ENCODE data around the gene B4GALT1. TPM values are rescaled to one million over a fixed set of nuclear protein-coding genes. Genes with fewer than 3 reads are reported as not detected.

B4GALT1 gene
- total RNA-seq, 2 experiments from 2014 or later, result 12.8 to 38.7 TPM

DNA sequence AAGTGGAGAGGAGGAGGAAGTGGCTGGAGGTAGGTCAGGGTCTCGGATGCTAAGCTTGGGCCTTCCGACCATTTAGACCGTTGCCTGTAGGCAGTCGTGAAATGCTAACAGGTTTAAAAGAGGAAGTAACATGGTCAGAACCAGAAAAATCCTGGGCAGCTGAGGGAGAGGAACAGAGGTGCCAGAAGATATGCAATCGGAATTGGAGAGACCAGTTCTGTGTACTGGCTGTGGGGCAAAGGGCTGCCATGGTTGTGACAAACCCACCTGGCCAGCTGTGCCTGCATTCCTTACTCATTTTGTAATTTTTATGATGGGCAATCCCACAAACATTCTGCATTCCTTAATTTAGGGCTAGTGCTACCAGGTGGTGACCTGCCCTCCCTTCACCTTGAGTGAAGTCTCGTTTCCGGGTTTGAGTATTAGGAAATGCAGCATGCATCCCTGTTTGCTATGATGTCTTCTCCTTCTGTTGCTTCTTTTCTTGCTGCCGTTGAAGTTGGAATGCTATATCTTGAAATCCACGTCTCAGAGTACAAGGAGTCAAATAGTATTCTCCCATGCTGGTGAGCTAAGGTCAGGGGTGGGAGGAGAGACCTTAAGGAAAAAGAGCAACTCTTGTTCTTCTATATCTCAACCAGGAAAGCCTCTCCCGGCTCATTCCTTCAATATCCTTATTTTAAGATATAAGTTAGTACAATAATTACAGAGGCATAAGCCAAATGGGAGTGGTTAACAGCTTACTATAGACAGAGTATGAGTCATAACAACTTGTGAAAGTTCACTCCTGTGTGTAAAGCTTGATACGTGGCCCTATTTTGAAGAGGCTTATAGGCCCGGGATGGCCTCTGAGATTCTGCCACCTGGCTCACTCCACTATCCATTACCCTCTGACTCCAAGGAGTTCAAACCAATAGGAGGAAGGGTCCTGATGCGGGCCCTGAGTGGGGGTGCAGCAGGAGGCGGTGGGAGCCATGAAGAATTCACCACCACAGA is 37.0 kb downstream of the B4GALT1 start:
- intact Hi-C loops (cut with micrococcal nuclease; ENCODE audit: unreplicated experiment), result no loop called here
- CTCF ChIA-PET (ENCODE audit: unreplicated experiment), result no interaction called here
- TF ChIP-seq, protein P1, sequence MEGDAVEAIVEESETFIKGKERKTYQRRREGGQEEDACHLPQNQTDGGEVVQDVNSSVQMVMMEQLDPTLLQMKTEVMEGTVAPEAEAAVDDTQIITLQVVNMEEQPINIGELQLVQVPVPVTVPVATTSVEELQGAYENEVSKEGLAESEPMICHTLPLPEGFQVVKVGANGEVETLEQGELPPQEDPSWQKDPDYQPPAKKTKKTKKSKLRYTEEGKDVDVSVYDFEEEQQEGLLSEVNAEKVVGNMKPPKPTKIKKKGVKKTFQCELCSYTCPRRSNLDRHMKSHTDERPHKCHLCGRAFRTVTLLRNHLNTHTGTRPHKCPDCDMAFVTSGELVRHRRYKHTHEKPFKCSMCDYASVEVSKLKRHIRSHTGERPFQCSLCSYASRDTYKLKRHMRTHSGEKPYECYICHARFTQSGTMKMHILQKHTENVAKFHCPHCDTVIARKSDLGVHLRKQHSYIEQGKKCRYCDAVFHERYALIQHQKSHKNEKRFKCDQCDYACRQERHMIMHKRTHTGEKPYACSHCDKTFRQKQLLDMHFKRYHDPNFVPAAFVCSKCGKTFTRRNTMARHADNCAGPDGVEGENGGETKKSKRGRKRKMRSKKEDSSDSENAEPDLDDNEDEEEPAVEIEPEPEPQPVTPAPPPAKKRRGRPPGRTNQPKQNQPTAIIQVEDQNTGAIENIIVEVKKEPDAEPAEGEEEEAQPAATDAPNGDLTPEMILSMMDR (conservative IDR thresholded peaks at IDR 0.05; ENCODE audit: low read length), result no peak
- no peak for TF ChIP-seq EZH2phosphoT487 (IDR thresholded peaks at IDR 0.05; ENCODE audit: borderline replicate concordance, low read depth, low read length)
- H3K4me1 ChIP-seq (ENCODE audit: insufficient read depth, low read length, poor library complexity, severe bottlenecking), result peaks cover 4% of the 10 kb centered on the region
- H3K9me3 ChIP-seq (ENCODE audit: low read length), result no peaks in the 10 kb centered on the region
- H3K27ac ChIP-seq (ENCODE audit: low read depth, low read length, poor library complexity, severe bottlenecking), result no peak overlapping the region
- H3K79me2 ChIP-seq (ENCODE audit: insufficient read depth, low read depth, low read length), result no peaks in the 10 kb centered on the region
- H4K20me1 ChIP-seq (ENCODE audit: insufficient read depth, low read length), result no peaks in the 10 kb centered on the region
- H3K9me2 ChIP-seq (ENCODE audit: insufficient read depth, low read length), result no peaks in the 10 kb centered on the region
- no peak overlapping the region for H3K4me2 ChIP-seq (ENCODE audit: low read length)
- peaks cover 57% of the 10 kb centered on the region for H3K36me3 ChIP-seq (ENCODE audit: insufficient read depth, low read length)
- no peak overlapping the region for H3K4me3 ChIP-seq (ENCODE audit: low read depth, low read length, poor library complexity, severe bottlenecking)
- POLR2A ChIA-PET, result interaction anchor here (1.4 kb wide), 1 partner anchor 22 kb away, joined by 3 read pairs; no protein-coding TSS in a partner anchor
- H2AFZ ChIP-seq (ENCODE audit: low read length), result no peak overlapping the region
- no TSS peak for BruUV-seq (replicated peaks)
- no peak for DNase-seq (ENCODE audit: low spot score)

DNA sequence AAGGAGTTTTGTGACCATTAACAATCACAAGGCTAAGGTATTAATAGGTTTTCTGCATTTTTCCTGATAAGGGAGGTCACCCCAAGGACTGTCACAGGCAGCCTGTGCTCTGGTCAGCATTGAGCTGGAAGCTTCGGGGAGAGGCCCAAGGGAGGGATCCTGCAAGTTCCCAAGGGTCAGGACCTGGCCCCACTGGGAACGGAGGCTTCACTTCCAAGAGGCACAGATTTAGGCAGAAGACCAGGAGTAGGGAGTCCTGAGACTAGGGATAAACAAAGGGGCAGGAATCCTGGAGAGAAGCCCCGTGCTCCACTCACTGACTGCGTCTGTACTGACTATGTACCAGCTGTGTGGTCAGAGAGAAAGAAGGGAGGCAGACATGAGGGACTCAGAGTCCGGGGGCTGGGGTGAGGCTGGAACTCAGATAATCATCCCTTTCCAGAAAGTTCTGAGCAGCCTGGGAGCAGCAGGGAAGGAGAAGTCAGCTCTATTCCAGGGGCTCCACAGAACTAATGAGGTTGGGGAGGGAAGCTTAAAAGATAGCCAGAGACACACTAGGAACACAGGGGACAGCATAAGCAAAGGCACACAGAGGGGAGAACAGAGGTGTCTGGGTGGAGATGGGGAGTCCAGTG is 37.8 kb downstream of the B4GALT1 start:
- H3K9me3 ChIP-seq (ENCODE audit: low read length), result no peaks in the 10 kb centered on the region
- H3K9me2 ChIP-seq (ENCODE audit: insufficient read depth, low read length), result no peaks in the 10 kb centered on the region
- H3K4me1 ChIP-seq (ENCODE audit: insufficient read depth, low read length, poor library complexity, severe bottlenecking), result peaks cover 11% of the 10 kb centered on the region
- ChIA-PET POLR2A (interaction anchor here (1.4 kb wide), 1 partner anchor 23 kb away, joined by 3 read pairs; no protein-coding TSS in a partner anchor), CTCF (ENCODE audit: unreplicated experiment) (interaction anchor here (0.8 kb wide), 1 partner anchor 9 kb away, joined by 4 read pairs; no protein-coding TSS in a partner anchor)
- no peaks in the 10 kb centered on the region for H3K79me2 ChIP-seq (ENCODE audit: insufficient read depth, low read depth, low read length)
- no peak overlapping the region for H3K4me2 ChIP-seq (ENCODE audit: low read length)
- TF ChIP-seq EZH2phosphoT487 (IDR thresholded peaks at IDR 0.05; ENCODE audit: borderline replicate concordance, low read depth, low read length), result no peak
- TF ChIP-seq, protein P1 (conservative IDR thresholded peaks at IDR 0.05; ENCODE audit: low read length), result no peak
- no peak for DNase-seq (ENCODE audit: low spot score)
- peaks cover 57% of the 10 kb centered on the region for H3K36me3 ChIP-seq (ENCODE audit: insufficient read depth, low read length)
- no TSS peak for BruUV-seq (replicated peaks)
- no peaks in the 10 kb centered on the region for H4K20me1 ChIP-seq (ENCODE audit: insufficient read depth, low read length)
- no peak overlapping the region for H2AFZ ChIP-seq (ENCODE audit: low read length)
- H3K27ac ChIP-seq (ENCODE audit: low read depth, low read length, poor library complexity, severe bottlenecking), result no peak overlapping the region
- intact Hi-C loops (cut with micrococcal nuclease; ENCODE audit: unreplicated experiment), result no loop called here
- H3K4me3 ChIP-seq (ENCODE audit: low read depth, low read length, poor library complexity, severe bottlenecking), result no peak overlapping the region

Data from OCI-LY7 (cell line).